Measurements from ENCODE around the gene TBL1XR1.
"Not testable (repeated sequence)": the region's sequence is repeated elsewhere in the genome, so short reads cannot be mapped to it uniquely, and the experiment has no call there.

TBL1XR1 gene

DNA sequence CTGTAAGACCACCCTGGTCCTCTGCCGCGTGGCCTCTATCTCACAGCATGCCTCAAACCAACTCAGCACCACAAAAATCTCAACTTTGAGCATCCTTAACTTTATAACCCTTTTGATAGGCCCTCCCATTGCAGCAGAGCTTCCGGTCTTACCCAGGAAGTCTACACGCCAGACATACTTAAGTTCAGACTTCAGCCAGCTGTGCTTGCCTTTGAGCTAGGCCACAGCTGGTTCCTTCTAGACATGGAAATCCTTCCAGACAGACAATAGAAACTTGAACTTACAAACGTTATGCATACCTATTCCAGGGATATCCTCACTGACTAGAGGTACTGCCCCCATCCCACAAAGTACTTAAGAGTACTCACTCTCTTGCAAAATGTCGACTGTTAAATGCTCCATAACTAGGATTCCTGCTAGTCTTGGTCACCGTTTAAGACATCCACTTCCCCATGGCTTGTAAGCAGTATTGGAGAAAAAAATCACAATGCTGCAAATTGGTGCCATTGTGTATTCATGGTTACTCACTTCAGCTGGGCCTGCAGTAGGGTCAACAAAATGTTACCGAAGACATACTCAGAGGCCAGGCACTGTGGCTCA is 183.5 kb downstream of the TBL1XR1 start:
- DNase-seq (ENCODE audit: low spot score) = no peak

GRCh38 chr3:177005718-177006405 is 191.4 kb downstream of the TBL1XR1 start:
- DNase-seq (ENCODE audit: low spot score) = no peak

- not testable (repeated sequence) for DNase-seq (ENCODE audit: low spot score)
These were observed 197.1 kb downstream of the TBL1XR1 start for GRCh38 chr3:177000159-177000558.

- DNase-seq (ENCODE audit: low spot score) = no peak
These were observed 201.3 kb downstream of the TBL1XR1 start for GRCh38 chr3:176995946-176996345.

DNA sequence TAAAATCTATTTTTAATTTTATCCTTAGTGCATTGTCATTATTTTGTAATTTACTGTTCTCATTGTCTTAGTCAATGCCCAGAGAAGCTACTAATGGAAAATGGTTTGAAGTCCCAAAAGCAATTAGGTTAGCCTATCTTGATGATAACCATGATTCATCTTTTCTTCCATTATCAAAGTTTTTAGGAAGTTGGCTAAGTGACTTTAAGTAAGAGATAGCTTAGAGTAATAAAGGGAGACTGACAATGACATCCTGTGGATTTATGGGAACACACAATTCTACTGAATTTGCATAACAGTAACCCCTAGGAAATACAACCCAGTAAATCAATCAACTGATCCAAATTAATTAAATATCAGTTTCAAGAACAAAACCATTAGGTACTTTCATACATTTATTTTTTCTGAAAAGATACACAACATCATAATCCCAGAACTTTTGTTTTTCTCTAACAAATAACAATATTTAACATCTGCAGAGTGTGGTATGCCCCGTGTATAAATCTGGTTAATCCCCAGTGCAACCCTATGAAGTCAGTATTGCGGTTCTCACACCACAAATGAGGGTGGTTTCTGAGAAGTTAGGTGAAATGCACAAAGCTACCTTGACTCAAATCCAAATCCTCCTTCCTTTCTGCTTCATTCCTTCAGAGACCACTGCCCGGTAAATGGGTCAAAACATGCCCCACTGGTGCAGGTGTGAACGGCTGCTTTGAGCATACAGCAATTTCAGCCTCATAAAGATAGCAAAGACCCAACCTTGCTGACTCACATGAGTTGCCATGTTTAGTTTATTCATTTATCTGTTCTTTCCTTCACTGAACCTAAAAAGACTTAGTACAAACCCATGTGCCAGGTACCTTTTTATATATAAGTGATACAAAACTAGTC is 202.1 kb downstream of the TBL1XR1 start:
- DNase-seq (ENCODE audit: low spot score) = no peak

DNA sequence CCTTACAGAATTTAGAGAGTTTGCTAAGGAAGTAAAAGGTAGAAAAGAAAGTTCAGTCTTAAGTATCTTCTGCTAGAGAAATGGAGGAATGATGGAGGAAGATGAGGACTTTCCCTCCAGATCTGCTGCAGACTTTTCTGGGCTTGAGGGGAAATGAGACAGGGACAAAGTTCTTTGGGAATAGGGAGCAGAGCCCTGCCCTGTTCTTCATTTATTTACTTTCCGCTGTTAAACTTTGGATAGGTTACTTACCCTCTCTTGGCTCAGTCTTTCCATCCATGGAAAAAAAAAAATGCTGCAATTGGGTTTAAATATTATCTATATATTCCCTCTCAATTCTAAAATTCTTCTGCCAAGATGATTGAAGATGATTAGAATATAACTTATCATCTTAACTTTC is 202.9 kb downstream of the TBL1XR1 start:
- DNase-seq (ENCODE audit: low spot score) = no peak

DNA sequence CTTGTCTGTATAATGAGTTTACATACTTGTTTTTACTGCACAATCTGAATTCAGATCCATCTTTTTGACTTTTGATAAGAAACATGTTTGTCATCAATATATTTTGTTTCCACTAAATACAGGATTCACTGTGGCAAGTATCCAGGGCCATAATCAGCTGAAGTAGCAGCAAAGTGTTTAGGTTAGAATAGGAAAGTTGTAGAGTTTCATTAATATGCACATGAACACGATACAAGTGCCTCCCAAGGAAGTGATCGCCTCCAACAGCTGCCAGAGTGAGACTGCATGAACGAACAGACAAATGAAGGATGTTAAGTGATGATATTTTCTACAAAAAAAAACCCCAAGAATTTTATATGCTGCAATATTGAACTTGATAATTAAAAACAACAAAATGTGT is 204.3 kb downstream of the TBL1XR1 start:
- DNase-seq (ENCODE audit: low spot score) = no peak

- no peak for DNase-seq (ENCODE audit: low spot score)
These were observed 204.7 kb downstream of the TBL1XR1 start for GRCh38 chr3:176992565-176992964.

- DNase-seq (ENCODE audit: low spot score) = no peak
These were observed 208.5 kb downstream of the TBL1XR1 start for GRCh38 chr3:176988795-176989194.

GRCh38 chr3:176987901-176988650 is 209.2 kb downstream of the TBL1XR1 start:
- DNase-seq (ENCODE audit: low spot score) = no peak

DNA sequence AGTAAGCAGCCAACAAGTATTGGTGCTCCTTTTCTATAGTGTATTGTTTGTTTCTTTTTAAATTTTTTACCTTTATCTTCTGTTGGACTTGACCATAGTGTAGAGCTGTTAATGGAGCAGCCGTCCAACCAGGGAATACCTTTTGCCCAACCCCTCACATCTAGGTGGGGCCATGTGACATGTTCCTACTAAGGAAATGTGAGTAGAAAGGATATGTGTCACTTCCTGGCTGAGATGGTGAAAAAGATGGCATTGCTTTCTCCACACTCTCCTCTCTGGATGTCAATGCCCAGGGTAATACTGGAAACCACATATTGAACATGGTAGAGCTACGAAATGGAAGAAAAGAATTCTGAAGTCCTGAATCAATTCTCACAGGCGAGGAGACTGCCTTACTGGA is 218.8 kb downstream of the TBL1XR1 start:
- DNase-seq (ENCODE audit: low spot score) = no peak

DNA sequence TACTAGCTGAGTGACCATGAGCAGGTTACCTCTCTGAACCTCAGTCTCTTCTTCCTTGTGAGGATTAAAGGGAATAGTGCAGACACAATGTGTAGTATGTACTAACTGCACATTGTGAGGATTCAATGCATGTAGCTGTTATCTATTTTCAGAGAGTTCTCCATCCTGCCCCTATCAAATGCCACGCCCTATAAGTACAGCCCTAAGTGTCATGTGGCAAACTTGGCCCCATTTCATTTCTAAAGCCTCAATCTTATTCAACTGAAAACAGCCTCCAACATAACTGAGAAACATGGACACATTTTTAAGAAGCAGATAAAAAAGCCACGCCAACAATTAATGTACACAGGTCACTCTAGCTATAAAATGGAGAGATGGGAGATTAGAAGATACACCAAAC is 220.0 kb downstream of the TBL1XR1 start:
- DNase-seq (ENCODE audit: low spot score) = no peak

- no peak for DNase-seq (ENCODE audit: low spot score)
These were observed 220.7 kb downstream of the TBL1XR1 start for GRCh38 chr3:176976586-176976985.

DNA sequence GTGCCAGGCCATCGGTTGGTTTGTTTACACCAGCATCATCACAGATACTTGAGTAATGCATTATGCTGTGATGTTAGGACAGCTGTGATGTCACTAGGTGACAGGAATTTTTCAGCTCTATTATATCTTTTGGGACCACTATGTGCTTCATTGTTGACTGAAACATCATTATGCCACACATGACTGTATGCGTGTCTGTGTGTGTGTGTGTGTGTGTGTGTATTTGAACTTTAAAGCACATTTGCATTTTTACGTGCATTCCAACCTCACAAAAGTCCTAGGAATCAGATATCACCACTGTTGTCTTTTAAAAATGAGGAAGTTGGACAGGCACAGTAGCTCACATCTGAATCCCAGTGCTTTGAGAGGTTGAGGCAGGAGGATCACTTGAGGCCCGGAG is 223.0 kb downstream of the TBL1XR1 start:
- DNase-seq (ENCODE audit: low spot score) = no peak

DNA sequence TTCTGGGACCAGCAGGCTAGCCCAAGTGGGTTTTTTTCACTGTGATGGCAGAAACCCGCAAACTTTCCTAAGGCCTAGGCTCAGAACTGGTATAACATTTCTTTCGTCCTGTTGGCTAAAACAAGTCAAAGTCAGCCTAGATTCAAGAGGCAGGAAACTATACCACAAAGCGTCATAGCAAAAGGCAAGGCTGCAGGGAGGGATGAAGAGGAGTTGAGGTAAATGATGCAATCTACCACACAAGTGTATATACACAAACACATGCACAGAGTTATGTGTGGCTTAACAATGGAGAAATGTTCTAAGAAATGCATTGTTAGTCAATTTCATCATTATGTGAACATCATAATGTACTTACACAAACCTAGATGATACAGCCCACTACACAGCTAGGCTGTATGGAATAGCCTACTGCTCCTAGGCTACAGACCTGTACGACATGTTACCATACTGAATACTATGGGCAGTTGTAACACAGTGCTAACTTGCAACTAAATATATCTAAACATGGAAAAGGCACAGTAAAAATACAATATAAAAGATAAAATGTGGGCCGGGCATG is 225.6 kb downstream of the TBL1XR1 start:
- DNase-seq (ENCODE audit: low spot score) = no peak

GRCh38 chr3:176970770-176971169 is 226.5 kb downstream of the TBL1XR1 start:
- DNase-seq (ENCODE audit: low spot score) = no peak

DNA sequence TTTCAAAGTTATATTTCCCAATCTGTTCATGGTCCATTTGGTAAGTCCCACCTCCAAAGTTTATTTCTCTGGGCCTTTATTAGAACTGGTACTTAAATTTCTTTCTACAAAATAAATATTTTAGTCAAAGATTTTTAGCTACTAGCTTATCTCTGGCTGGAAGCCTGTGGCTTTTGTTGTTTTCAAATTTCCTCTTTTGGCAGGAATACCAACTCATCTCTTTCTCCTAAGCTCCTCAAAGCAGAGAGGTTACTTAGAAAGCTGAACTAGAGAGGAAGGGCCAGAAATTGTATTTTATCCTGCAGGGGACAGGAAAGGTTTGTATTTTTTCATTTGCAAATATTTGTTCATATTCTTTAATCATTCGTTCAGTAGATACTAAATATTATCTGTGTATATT is 227.8 kb downstream of the TBL1XR1 start:
- no peak for DNase-seq (ENCODE audit: low spot score)
